Right atrium auricular region (tissue), 2 donors: ENCODE measurements around the gene SREBF2. TPM values are rescaled to one million over a fixed set of nuclear protein-coding genes. Genes with fewer than 3 reads are reported as not detected.

Experiments
- microRNA counts, 2 donors: library from miRNA; unstranded; fragments of <30 nt; microRNA quantifications; one replicate each; lab custom pipeline; 2016 to 2017
- microRNA-seq, 2 donors: library from miRNA; unstranded; fragments of <30 nt; microRNA quantifications; one replicate each; pipeline ENCODE4, GENCODE V29; 2016 to 2017; ENCODE audit warnings: borderline number of aligned reads in 2 of 2, borderline replicate concordance in 1 of 2
- total RNA-seq, 2 donors: library from RNA; depleted of rRNA; stranded (reverse); fragments of >200 nt; gene quantifications; one replicate each; pipeline ENCODE4 v1.1.0, GENCODE V29; 2016

The SREBF2 gene
- total RNA-seq, 2 donors from 2014 or later: 45.6 to 61.4 TPM

MicroRNAs encoded within 50 kb of the gene (microRNA counts, 767-probe panel; counts per million panel counts)
- 0 to 2,178 counts per million in 2 donors for microRNA hsa-miR-33a-5p (lab: Ali Mortazavi, UCI)

Small RNA genes within 50 kb of the gene (microRNA-seq; reads per million reads assigned to microRNA genes)
- gene MIR33A: 7.8 to 8.5 reads per million in 2 donors

Other genes with a start within 250 kb of the SREBF2 start
- 10 to 100 TPM; 17.3 TPM for gene PMM1, start 243.3 kb upstream of the SREBF2 start, total RNA-seq
- gene DESI1, start 212.1 kb upstream of the SREBF2 start, total RNA-seq: 10 to 100 TPM; 62.3 to 65.8 TPM
- gene XRCC6, start 211.8 kb upstream of the SREBF2 start, total RNA-seq: 100 to 1,000 TPM; 161 to 174 TPM
- gene SNU13, start 144.2 kb upstream of the SREBF2 start, total RNA-seq: 100 to 1,000 TPM; 183 to 226 TPM
- 10 to 100 TPM in 1 of 2 donors, under 1 TPM in 1; 0.71 to 15.5 TPM for gene MEI1, start 133.6 kb upstream of the SREBF2 start, total RNA-seq
- 1 to 10 TPM; 4.0 to 6.4 TPM for gene CCDC134, start 32.4 kb upstream of the SREBF2 start, total RNA-seq
- gene SHISA8, start 82.0 kb downstream of the SREBF2 start, total RNA-seq: under 1 TPM; 0.31 to 0.67 TPM
- under 1 TPM; 0.11 to 0.12 TPM for gene TNFRSF13C, start 93.7 kb downstream of the SREBF2 start, total RNA-seq
- gene CENPM, start 114.0 kb downstream of the SREBF2 start, total RNA-seq: not detected
- under 1 TPM in 1 of 2 donors, not detected in 1; 0.07 TPM for gene SEPTIN3, start 136.3 kb downstream of the SREBF2 start, total RNA-seq
- gene WBP2NL, start 165.7 kb downstream of the SREBF2 start, total RNA-seq: under 1 TPM in 1 of 2 donors, not detected in 1; 0.22 TPM
- gene NAGA, start 237.7 kb downstream of the SREBF2 start, total RNA-seq: 10 to 100 TPM; 19.1 to 21.7 TPM
- gene PHETA2, start 241.1 kb downstream of the SREBF2 start, total RNA-seq: 10 to 100 TPM in 1 of 2 donors, 1 to 10 TPM in 1; 6.5 to 12.7 TPM
- 10 to 100 TPM in 1 of 2 donors, 1 to 10 TPM in 1; 9.6 to 11.9 TPM for gene SMDT1, start 246.6 kb downstream of the SREBF2 start, total RNA-seq